ENCODE measurements around the gene PROM1.

PROM1 gene

GRCh38 chr4:16056681-16057385 lies 27.0 kb downstream of the PROM1 start:
- DNase-seq, result no peak

- DNase-seq, result no peak
Observed at GRCh38 chr4:16055873-16056272, 27.9 kb downstream of the PROM1 start.

DNA sequence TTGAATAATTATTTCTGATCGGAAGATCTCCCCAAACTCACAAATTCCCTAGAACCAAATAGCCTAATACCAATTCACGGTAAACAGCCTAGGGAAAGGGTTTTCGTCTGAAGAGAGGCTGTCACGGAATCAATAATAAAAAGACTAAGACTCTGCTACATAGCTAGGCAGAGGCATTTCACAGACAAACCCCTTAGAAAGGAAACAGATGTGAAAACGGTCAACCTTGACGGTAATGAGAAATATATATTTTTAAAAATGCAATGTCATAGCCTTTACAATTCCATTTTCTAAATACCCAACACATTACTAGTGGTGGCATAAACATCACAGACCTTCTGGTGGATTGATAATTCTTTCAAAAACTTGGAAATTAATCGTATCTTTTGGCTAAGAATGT lies 28.4 kb downstream of the PROM1 start:
- DNase-seq, result no peak

DNA sequence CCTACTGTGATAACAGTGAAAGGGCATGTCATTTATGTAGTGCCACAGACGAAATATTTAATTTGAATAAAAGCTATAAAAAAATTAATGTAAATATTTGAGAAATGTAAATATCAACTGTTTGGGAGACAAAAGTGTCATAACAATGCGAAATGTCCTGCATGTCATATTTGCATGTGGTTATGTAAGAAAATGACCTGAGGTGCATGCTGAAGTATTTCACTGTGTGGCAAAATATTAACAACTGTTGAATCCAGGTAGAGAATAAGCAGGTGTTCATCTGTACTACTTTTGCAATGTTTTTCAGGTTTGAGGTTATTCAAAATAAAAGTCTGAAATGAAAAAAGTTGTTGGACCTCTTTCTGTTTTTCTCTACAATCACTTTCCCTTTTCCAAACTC lies 30.9 kb downstream of the PROM1 start:
- DNase-seq, result no peak

GRCh38 chr4:16051980-16052379 lies 31.8 kb downstream of the PROM1 start:
- no peak for DNase-seq

- DNase-seq, result no peak
Observed at GRCh38 chr4:16051132-16051531, 32.7 kb downstream of the PROM1 start.

GRCh38 chr4:16050669-16051068 lies 33.2 kb downstream of the PROM1 start:
- DNase-seq, result no peak

DNA sequence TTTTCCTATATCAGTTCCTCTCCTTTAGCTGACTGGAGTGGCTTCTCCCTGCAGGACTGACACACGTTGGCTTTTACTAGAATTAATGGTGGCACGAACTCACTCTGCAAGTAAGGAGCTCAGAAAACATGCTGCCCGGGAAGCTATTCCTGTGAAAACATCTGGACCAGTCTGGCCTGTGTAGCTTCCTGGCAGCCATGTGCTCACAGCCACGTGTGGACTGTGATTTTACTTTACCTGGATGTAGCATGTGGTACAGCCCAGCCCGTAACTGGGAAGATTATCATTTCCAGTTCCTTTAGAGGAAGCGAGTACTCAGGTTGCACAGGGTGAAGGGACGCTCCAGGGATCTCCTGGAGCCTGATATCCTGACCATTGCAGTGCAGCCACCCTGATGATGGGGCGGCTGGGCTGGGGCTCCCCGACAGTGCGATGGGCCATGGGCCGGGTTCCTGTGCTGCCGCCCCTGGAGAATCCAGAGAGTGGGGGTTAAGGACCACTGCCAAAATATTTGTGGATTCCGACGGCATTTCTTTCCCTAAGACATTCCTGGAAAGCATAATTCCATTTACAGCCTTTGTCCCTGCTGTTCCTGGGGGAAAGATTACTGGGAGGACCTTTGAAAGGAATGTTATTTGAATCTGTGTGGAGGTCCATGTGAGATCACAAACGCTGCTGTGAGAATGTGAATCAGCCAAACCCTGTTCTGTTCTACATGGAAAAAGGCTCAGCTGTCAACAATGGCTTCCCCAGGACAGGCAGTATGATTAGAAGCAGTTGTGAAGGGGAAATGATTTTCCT lies 35.0 kb downstream of the PROM1 start:
- no peak for DNase-seq

- DNase-seq, result no peak
Observed at GRCh38 chr4:16045687-16046086, 38.1 kb downstream of the PROM1 start.

DNA sequence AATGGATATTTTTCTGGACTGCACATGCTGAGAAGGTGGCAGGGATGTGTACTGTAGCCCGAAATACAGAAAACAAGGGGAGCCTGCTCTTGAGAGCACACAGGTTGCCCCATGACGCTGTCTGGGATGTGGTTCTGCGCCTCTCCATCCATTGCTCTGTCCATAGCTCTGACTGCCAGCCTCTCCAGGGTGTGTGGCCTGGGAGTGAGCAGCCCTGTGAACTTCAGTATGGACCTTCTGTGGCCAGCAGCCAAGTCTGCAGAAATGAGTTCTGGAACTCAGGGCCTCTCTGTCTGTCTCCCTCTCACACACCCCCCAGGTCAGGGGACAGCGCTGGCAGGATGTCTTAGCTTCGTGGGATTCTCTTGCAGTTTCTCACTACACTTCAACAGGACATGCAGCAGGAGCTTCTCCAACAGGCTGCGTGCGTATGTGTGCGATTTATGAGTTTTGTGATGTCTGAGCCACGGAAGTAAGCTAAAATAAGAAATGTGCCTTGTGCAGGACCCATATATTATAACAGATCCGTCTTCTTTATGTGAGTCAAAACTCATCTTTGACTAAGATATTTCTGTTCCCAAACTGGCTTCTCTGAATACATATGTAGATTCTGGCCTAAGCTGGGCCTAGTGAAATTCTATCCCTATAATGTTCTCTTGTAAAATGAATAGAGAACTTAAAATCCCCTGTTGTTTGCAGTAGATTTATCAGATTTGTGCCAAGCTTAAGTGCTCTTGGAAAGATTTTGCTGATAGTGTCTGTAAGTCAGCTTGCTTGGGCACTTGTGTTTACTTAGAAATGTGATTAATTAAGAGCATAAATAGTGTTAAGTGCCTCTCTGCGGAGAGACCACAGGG lies 40.0 kb downstream of the PROM1 start:
- no peak for DNase-seq

GRCh38 chr4:16039139-16039538 lies 44.7 kb downstream of the PROM1 start:
- no peak for DNase-seq

GRCh38 chr4:16037901-16038300 lies 45.9 kb downstream of the PROM1 start:
- DNase-seq, result no peak

DNA sequence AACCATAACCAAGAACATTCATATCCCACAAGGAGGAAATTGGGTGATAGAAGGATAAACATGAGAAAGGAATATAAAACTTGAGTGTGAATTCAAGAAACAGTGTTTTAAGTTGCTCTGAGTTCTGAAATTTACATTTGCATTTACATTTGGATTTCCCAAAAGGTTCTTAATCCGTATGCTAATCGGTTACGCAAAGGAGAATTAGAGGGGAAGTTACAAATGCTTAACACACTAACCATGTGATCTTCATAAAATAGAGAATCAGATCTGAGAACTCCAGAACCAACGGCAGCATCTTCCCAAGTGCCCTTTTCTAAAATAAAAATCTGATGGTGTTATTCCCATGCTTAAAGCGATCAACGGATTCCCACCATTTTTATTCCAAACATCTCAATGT lies 48.0 kb downstream of the PROM1 start:
- no peak for DNase-seq

DNA sequence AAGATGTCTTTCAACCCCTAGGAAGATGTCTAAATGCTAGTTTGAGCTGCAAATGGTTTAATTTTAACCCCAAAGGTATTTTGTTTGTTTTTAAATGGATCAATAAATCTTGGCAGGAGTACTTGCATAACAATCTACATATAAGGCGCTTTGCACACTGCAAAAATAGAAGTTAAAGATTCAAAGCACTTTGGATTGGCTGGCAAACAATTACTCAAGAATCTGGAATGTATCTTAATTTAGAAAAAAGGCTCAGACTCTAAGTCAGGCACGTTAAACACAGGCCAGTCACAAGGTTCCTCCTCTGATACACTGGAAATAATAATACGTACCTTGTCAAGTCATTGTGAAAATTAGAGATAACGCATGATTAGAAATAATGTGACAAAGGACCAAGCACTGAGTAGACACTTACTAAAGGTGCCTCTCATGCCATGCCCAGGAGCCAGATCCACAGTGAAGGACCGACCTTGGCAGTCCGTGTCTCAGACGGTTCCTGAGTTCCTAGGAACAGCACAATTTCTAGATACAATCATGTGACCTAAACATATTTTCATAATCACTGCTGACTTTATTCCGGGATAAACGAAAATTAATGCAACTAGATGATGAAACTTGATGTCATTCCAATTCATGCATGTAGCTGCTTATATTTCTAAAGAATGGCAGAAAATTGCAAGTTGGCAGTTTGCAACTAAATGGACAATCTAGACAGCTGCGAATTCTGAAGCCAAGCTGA lies 49.6 kb downstream of the PROM1 start:
- DNase-seq, result no peak

- DNase-seq, result no peak
Observed at GRCh38 chr4:16032396-16032770, 51.4 kb downstream of the PROM1 start.

GRCh38 chr4:16031546-16032395 lies 52.1 kb downstream of the PROM1 start:
- no peak for DNase-seq

GRCh38 chr4:16029886-16030285 lies 53.9 kb downstream of the PROM1 start:
- DNase-seq, result no peak

- DNase-seq, result no peak
Observed at GRCh38 chr4:16029262-16029661, 54.6 kb downstream of the PROM1 start.

DNA sequence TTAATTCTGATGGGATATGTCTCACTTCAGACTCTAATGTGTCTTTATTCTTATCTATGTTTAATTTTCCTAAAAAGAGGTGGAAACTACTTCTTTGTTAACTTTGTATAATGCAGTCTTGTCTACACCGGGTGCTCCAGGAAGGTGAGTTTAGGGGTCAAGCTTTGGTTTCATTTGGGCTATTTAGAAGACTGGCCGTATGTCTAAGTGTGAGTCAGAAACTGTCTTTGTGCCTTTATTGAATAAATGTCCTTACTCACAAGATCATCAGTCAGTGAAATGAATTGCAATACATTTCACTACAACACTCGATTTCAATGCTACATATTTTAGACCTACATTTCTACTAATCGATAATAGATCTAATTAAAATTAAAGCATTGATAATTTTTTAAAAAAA lies 56.2 kb downstream of the PROM1 start:
- DNase-seq, result no peak

- no peak for DNase-seq
Observed at GRCh38 chr4:16027114-16027513, 56.7 kb downstream of the PROM1 start.

DNA sequence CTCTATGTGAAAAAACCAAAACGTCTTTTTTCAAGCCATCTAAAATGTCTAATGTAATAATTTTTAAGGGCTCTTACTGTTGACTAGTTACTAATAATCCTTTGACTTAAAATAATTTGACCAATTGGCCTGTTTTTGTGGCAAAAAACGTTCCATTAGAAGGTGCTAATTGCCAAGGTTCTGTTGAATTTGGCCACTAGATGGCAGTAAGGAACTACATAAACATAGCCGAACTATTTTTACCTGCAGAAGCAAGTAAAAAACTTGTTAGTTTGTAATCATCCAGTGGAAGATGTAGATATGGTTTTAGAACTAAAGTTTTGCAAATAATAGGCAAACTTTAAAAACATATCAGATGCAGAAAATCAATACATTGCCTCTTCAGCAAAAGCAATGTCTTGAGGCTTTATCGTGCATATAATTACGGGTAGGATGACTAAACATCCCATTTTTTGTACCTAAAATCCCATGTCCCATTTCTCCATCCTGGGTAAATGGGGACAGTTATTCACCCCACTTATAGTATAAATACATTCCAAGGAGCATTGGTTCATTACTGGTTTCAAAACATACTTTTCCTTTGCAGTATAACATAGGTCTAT lies 57.6 kb downstream of the PROM1 start:
- no peak for DNase-seq

- DNase-seq, result no peak
Observed at GRCh38 chr4:16025268-16025667, 58.6 kb downstream of the PROM1 start.
